ENCODE measurements around the gene CACNG5. TPM values are rescaled to one million over a fixed set of nuclear protein-coding genes. Genes with fewer than 3 reads are reported as not detected.

Gene CACNG5
- total RNA-seq, 1 donor = not detected

DNA sequence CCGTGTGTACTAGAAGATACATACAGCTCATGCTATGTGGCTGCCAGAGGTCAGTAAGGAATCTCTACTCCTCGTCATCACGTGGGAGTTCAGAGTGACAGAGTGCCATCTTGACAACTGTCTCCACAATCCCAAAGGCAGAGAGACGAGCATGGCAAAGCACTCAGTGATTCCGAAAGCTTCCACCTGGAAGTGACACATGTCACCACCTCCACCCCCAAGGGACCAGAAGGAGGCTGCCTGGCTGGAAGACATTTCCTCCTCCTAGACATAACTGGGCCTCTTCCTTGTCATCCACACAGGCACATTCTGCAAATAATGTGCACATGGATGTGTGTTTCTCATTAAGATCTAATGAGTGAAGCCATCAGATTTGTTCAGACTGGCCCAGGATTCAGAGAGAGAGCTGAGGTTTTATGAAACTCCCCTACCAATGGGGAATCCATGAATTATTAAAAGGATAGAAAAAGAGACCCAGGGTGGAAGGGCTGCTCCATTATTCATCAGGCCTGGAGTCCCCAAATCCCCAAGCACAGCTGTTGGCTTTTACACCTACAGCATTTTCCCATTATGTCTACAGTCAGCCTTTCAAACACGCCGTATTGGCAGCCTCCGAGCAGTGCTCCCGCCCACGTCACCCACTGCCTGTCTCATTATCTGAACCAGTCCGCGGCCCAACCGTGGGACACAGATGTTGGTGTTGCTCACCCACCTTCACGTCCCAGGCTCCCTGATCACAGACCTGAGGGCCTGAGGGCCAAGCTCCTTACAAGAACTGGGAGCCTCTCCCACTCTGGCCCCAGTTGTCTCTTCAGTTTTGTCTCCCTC is 3.3 kb upstream of the CACNG5 start:
- TF ChIP-seq CTCF (IDR thresholded peaks at IDR 0.05; ENCODE audit: insufficient read depth, low read length) = no peak
- no peak for DNase-seq (ENCODE audit: low read depth)
- H3K4me3 ChIP-seq (ENCODE audit: low read depth, low read length) = no peak overlapping the region

DNA sequence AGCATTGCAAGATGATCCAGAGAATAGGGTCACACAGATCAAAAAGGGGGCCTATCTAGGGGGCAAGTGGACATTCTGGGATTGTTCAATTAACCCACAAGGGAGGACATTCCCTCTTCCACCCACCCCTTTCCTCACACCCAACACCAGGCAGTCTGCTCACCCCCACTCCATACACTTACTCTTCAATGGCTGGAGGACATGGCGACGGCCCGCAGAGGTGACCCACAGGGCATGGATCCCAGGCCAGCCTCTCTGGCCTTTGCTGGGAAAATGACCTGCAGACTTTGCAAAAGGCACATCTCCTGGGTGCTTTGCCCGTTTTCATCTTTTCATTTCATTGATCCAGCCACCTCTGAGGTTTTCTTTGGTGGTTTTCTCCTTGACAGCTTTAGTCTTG is 1.7 kb upstream of the CACNG5 start:
- TF ChIP-seq CTCF (IDR thresholded peaks at IDR 0.05; ENCODE audit: insufficient read depth, low read length) = no peak
- no peak for DNase-seq (ENCODE audit: low read depth)
- no peak overlapping the region for H3K4me3 ChIP-seq (ENCODE audit: low read depth, low read length)

- DNase-seq (ENCODE audit: low read depth) = no peak
- no peak overlapping the region for H3K4me3 ChIP-seq (ENCODE audit: low read depth, low read length)
- no peak for TF ChIP-seq CTCF (IDR thresholded peaks at IDR 0.05; ENCODE audit: insufficient read depth, low read length)
Observed at GRCh38 chr17:66834426-66834918, 445 bp upstream of the CACNG5 start.

- DNase-seq (ENCODE audit: low read depth) = no peak
- TF ChIP-seq CTCF (IDR thresholded peaks at IDR 0.05; ENCODE audit: insufficient read depth, low read length) = no peak
- no peak overlapping the region for H3K4me3 ChIP-seq (ENCODE audit: low read depth, low read length)
Observed at GRCh38 chr17:66835476-66835875, 559 bp downstream of the CACNG5 start.

DNA sequence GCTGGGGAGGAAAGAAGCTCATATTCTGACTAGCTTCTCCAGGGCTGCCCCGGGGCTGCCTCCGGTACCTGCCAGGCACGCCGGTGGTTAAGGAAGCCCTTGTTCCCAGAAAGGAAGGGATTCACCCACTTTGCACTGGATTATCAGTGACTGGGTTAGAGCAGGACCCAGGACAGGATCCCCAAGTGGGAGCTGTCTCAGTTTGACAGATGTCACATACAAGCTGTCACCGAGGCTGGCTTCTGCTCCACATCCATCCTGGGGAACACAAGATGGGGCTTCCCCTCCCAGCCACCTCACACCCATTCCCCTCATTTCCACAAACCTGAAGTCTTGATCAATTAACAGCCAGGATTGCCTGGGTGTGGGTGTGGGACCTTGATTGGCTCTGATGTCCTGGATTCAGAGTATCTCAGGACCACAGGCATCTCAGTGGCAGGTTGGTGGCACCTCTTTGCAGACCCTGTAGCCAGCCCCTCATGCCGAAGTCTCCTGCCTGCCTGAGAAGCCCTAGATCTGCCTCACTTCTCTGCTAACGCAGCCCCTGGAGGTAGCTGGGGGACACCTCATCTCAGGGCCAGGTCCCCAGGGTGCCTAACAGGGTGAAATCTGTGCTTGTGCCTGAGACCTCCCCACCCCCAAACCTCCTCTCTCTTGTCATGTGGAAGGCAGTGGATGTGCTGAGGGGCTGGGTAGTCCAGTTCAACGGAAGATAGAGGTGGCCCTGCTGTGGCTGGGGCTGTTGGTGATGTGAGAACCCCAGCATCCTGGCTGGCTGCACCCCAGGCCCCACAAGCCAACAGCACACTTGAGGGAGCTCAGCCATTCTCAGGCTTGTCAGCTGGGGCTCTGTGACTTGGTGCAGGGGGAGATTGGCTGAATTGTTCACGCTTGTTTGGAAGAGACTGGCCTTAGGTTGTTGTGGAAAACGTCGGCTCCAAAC is 1.4 kb downstream of the CACNG5 start:
- no peak overlapping the region for H3K4me3 ChIP-seq (ENCODE audit: low read depth, low read length)
- DNase-seq (ENCODE audit: low read depth) = no peak
- TF ChIP-seq CTCF (IDR thresholded peaks at IDR 0.05; ENCODE audit: insufficient read depth, low read length) = no peak

- no peak for DNase-seq (ENCODE audit: low read depth)
- no peak overlapping the region for H3K4me3 ChIP-seq (ENCODE audit: low read depth, low read length)
- no peak for TF ChIP-seq CTCF (IDR thresholded peaks at IDR 0.05; ENCODE audit: insufficient read depth, low read length)
Observed at GRCh38 chr17:66837226-66837625, 2.3 kb downstream of the CACNG5 start.

Data from fibroblast of the aortic adventitia (primary cell).